Ishikawa (cell line): ENCODE measurements around the gene GPR152.

Experiments
- EP300 ChIP-seq: IDR thresholded peaks from 2 replicates; pipeline ENCODE4 v1.6.1; 2012; ENCODE audit warnings: borderline replicate concordance
- RAD21 ChIP-seq: IDR thresholded peaks from 2 replicates; pipeline ENCODE4 v1.6.1; 2012; ENCODE audit warnings: low read depth
- ZBTB7A ChIP-seq: IDR thresholded peaks from 2 replicates; pipeline ENCODE4 v1.6.1; 2012; ENCODE audit warnings: low read depth
- TF ChIP-seq, protein P1 (sequence below): IDR thresholded peaks from 2 replicates; pipeline ENCODE4 v1.6.1; 2012

DNA sequence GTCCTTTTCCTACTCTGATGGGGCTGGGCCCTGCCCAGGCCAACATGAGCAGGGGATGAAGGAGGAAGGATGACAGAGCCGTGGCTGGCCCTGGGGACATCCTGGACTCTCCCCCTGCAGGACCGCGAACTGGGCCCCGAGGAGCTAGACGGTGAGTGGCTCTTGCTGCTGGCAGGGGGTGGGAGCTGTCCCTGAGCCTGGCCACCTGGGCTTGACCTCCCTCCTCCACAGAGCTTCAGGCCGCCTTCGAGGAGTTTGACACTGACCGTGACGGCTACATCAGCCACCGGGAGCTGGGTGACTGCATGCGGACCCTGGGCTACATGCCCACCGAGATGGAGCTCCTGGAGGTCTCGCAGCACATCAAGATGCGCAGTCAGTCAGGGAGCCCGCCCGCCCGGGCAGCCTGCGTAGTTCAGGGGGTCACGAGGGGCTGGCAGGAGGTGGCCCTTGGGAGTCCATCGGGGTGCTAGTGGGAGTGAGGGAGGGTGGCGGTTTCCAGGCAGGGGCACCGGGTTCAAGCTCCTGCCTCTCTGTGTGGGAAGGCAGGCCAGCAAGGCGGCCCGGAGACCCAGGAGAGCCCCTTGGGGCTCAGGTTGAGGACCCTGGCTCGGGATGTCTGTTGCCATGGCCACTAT, 3.7 kb upstream of the GPR152 start:
- no peak for TF ChIP-seq EP300
- TF ChIP-seq ZBTB7A = no peak
- no peak for TF ChIP-seq RAD21
- TF ChIP-seq, protein P1, sequence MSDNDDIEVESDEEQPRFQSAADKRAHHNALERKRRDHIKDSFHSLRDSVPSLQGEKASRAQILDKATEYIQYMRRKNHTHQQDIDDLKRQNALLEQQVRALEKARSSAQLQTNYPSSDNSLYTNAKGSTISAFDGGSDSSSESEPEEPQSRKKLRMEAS = no peak
